Mammary epithelial cell (primary cell): Measurements from ENCODE around the gene COL8A2.
"Not testable (repeated sequence)": the region's sequence is repeated elsewhere in the genome, so short reads cannot be mapped to it uniquely, and the experiment has no call there.

Experiments used
- EZH2 ChIP-seq: IDR thresholded peaks from 2 replicates; pipeline ENCODE4 v1.6.1; 2012; ENCODE audit warnings: low read length, inconsistent platforms, borderline replicate concordance
- TF ChIP-seq, protein P1 (sequence below), 2 donors: IDR thresholded peaks in 1 of 2; conservative IDR thresholded peaks in 1 of 2; 2 replicates each; pipeline ENCODE4 v1.5.1; 2011 to 2012; ENCODE audit warnings: inconsistent platforms in 2 of 2, low read length in 2 of 2, mild to moderate bottlenecking in 2 of 2, control low read depth in 1 of 2, low read depth in 1 of 2; ENCODE audit not compliant: insufficient read depth in 1 of 2; ENCODE audit errors: extremely low read depth in 1 of 2

DNA sequence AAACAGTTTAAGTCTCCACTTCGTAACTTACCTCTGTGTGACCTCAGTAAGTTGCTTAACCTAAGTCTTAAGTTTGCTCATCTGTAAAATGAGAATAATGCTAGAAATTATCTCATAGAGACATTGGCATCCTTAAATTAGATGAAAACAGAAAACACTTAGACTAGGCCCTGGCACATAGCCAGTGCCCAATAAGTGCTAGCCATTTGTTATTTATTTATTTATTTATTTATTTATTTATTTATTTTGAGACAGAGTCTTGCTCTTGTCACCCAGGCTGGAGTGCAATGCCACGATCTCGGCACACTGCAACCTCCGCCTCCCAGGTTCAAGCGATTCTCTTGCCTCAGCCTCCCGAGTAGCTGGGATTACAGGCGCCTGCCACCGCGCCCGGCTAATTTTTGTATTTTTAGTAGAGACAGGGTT, 33.8 kb upstream of the COL8A2 start:
- TF ChIP-seq, protein P1, sequence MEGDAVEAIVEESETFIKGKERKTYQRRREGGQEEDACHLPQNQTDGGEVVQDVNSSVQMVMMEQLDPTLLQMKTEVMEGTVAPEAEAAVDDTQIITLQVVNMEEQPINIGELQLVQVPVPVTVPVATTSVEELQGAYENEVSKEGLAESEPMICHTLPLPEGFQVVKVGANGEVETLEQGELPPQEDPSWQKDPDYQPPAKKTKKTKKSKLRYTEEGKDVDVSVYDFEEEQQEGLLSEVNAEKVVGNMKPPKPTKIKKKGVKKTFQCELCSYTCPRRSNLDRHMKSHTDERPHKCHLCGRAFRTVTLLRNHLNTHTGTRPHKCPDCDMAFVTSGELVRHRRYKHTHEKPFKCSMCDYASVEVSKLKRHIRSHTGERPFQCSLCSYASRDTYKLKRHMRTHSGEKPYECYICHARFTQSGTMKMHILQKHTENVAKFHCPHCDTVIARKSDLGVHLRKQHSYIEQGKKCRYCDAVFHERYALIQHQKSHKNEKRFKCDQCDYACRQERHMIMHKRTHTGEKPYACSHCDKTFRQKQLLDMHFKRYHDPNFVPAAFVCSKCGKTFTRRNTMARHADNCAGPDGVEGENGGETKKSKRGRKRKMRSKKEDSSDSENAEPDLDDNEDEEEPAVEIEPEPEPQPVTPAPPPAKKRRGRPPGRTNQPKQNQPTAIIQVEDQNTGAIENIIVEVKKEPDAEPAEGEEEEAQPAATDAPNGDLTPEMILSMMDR (conservative IDR thresholded peaks at IDR 0.05 in 1 of 2, IDR thresholded peaks at IDR 0.05 in 1 of 2; ENCODE audit: extremely low read depth in 1 of 2, insufficient read depth in 1 of 2, low read depth in 1 of 2, low read length in 2 of 2) = not testable (repeated sequence)
- not testable (repeated sequence) for TF ChIP-seq EZH2
